MCF 10A (cell line): ENCODE measurements around the gene GLP2R. TPM values are rescaled to one million over a fixed set of nuclear protein-coding genes. Genes with fewer than 3 reads are reported as not detected.

ENCODE experiments used
- BruUV-seq: library from RNA; stranded (reverse); fragments of 400-500 nt; replicated peaks from 2 replicates; lab custom pipeline; 2021; lab: Mats Ljungman, UMichigan
- CTCF ChIA-PET: fragments of 300-600 bp; sonication (Branson Sonifier 250); formaldehyde crosslinking; extraction: SDS; loops from one replicate; lab custom pipeline; 2021; ENCODE audit warnings: antibody characterized with exemption, inconsistent platforms; lab: Yijun Ruan, JAX
- POLR2A ChIA-PET: fragments of 300-600, 350-650 bp; sonication (Branson Sonifier 250); formaldehyde crosslinking; extraction: SDS; loops from one replicate; lab custom pipeline; 2020; ENCODE audit warnings: antibody characterized with exemption, inconsistent platforms; lab: Yijun Ruan, JAX
- DNase-seq: peaks from one replicate; pipeline ENCODE4 v3.0.0-alpha.2; 2018; ENCODE audit not compliant: unreplicated experiment
- H3K27ac Mint-ChIP-seq: one replicate; pipeline ENCODE4 v1.8.0; 2022; ENCODE audit warnings: mild to moderate bottlenecking, low read depth, mixed read lengths; ENCODE audit not compliant: unreplicated experiment
- H3K27me3 Mint-ChIP-seq: one replicate; pipeline ENCODE4 v1.8.0; 2022; ENCODE audit warnings: mixed read lengths; ENCODE audit not compliant: insufficient read depth, unreplicated experiment
- H3K36me3 Mint-ChIP-seq: one replicate; pipeline ENCODE4 v1.8.0; 2022; ENCODE audit warnings: mild to moderate bottlenecking, moderate library complexity, mixed read lengths; ENCODE audit not compliant: insufficient read depth, unreplicated experiment
- H3K4me1 Mint-ChIP-seq: one replicate; pipeline ENCODE4 v1.8.0; 2022; ENCODE audit warnings: mixed read lengths; ENCODE audit not compliant: insufficient read depth, unreplicated experiment
- H3K4me3 Mint-ChIP-seq: one replicate; pipeline ENCODE4 v1.8.0; 2022; ENCODE audit warnings: mild to moderate bottlenecking, moderate library complexity, mixed read lengths; ENCODE audit not compliant: unreplicated experiment
- H3K9me3 Mint-ChIP-seq: one replicate; pipeline ENCODE4 v1.8.0; 2022; ENCODE audit warnings: mixed read lengths; ENCODE audit not compliant: unreplicated experiment
- intact Hi-C: fragments of 100-400 bp; cut with micrococcal nuclease; formaldehyde crosslinking; loops from 2 replicates; pipeline ENCODE4 v1.14.1; 2022
- total RNA-seq: library from RNA; stranded (reverse); gene quantifications from 2 replicates; pipeline ENCODE4 v1.2.3, GENCODE V29; 2022
- TF ChIP-seq, protein P1 (sequence below): fragments of 200-600 bp; IDR thresholded peaks from one replicate; pipeline ENCODE4 v1.8.0; 2022; ENCODE audit warnings: antibody characterized with exemption, mild to moderate bottlenecking; ENCODE audit not compliant: unreplicated experiment

Gene GLP2R
- total RNA-seq, 1 experiment from 2014 or later = 0.09 TPM

DNA sequence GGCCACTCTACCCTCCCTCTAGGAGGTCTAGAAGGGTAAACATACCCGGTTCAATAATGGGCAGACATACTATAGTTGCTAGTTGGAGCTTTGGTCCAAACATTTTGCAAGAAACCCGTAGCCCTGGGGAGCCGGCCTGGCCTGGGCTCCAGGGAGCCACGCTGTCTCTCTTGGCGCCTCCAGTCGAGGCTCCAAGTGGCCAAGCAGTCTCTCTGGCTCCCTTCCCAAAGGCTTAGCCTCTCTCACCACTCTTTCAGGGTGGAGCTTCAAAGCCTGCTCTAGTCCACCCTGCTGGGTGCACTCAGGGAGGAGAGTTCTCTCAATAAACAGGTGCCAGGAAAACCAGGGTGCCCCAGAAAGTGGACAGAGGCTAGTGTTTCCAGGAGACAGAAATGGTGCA is 47.1 kb downstream of the GLP2R start:
- Mint-ChIP-seq H3K4me3 (no peak overlapping the region), H3K27me3 (no peaks in the 10 kb centered on the region), H3K36me3 (no peaks in the 10 kb centered on the region), H3K27ac (no peak overlapping the region), H3K4me1 (no peaks in the 10 kb centered on the region), H3K9me3 (peaks cover 13% of the 10 kb centered on the region)
- DNase-seq = no peak
- BruUV-seq = no TSS peak
- TF ChIP-seq, protein P1, sequence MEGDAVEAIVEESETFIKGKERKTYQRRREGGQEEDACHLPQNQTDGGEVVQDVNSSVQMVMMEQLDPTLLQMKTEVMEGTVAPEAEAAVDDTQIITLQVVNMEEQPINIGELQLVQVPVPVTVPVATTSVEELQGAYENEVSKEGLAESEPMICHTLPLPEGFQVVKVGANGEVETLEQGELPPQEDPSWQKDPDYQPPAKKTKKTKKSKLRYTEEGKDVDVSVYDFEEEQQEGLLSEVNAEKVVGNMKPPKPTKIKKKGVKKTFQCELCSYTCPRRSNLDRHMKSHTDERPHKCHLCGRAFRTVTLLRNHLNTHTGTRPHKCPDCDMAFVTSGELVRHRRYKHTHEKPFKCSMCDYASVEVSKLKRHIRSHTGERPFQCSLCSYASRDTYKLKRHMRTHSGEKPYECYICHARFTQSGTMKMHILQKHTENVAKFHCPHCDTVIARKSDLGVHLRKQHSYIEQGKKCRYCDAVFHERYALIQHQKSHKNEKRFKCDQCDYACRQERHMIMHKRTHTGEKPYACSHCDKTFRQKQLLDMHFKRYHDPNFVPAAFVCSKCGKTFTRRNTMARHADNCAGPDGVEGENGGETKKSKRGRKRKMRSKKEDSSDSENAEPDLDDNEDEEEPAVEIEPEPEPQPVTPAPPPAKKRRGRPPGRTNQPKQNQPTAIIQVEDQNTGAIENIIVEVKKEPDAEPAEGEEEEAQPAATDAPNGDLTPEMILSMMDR = no peak
- intact Hi-C loops = no loop called here
- POLR2A ChIA-PET = no interaction called here
- CTCF ChIA-PET = no interaction called here

DNA sequence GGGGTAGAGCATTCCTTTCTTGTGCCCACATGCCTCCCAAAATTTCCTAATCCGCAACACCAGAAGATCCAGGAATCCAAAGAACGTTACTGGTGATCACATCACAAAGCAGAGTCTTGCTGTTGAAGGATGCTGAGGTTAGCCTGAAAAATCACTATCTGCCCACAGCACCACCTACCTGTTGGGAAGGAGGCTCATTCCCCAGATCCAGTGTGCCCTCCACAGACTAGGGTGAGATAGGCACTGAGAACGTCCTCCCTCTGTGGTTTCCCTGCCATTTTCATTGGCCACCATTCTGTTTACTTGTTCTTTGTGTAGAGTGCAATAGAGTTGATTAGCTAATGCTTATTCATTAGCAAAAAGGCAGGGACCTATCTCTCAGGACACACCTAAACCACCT is 49.0 kb downstream of the GLP2R start:
- Mint-ChIP-seq H3K4me3 (no peak overlapping the region), H3K9me3 (peaks cover 2% of the 10 kb centered on the region), H3K36me3 (no peaks in the 10 kb centered on the region), H3K27ac (no peak overlapping the region), H3K4me1 (no peaks in the 10 kb centered on the region), H3K27me3 (no peaks in the 10 kb centered on the region)
- TF ChIP-seq, protein P1 = no peak
- intact Hi-C loops = no loop called here
- CTCF ChIA-PET = interaction anchor here (0.6 to 0.8 kb wide), 2 partner anchors 80 to 498 kb away, joined by 3 to 4 read pairs; partner anchors contain the start of gene MYH13
- POLR2A ChIA-PET = no interaction called here
- DNase-seq = no peak
- no TSS peak for BruUV-seq

DNA sequence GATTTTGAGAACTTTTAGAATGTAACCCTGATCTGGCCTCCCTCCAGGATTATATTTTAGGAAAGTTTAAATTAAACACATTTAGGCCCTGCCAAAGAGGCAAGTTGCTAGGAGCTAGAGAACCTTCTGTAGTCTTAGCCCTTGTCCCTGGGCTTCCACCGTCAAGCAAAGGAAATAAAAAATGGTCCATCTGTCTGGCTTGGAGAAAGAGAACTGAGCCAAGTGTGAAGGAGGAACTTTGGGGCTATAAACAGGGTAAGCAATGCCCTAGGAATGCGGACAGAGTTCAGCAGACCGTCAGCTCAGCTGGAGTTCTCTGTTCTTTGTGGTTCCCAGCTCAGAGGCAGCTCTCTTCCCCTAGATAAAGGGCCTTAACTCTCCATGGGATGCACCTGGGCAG is 49.7 kb downstream of the GLP2R start:
- DNase-seq = no peak
- BruUV-seq = no TSS peak
- TF ChIP-seq, protein P1 = no peak
- Mint-ChIP-seq H3K36me3 (no peaks in the 10 kb centered on the region), H3K4me1 (peaks cover under 1% of the 10 kb centered on the region), H3K27me3 (no peaks in the 10 kb centered on the region), H3K27ac (no peak overlapping the region), H3K4me3 (no peak overlapping the region), H3K9me3 (no peaks in the 10 kb centered on the region)
- ChIA-PET CTCF (interaction anchor here (0.6 to 0.9 kb wide), 4 partner anchors 81 to 497 kb away, joined by 3 to 4 read pairs (median 3); partner anchors contain the start of gene MYH13), POLR2A (no interaction called here)
- intact Hi-C loops = no loop called here

DNA sequence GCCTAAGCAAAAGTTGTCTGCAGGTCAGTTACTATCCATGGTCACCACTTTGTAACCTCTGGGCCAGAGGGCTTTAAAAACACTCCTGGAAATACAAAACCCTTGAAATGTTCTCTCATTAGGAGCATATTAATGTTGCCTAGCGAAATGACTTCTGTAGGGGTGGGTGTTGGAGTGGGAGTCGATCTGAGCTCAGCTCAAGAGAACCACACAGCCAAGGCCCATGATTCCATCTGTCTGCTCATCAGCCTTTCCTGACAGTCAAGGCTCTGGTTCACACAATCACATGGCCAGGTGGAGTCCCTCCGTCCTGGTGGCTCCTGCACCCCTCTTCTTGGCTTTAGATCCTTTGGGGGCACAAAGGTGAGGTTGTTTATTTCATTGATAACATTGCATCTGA is 52.6 kb downstream of the GLP2R start:
- TF ChIP-seq, protein P1 = no peak
- no peak for DNase-seq
- no TSS peak for BruUV-seq
- POLR2A ChIA-PET = interaction anchor here (0.6 kb wide), 1 partner anchor 146 kb away, joined by 3 read pairs; no protein-coding TSS in a partner anchor
- no peaks in the 10 kb centered on the region for H3K27me3 Mint-ChIP-seq
- no peak overlapping the region for H3K4me3 Mint-ChIP-seq
- CTCF ChIA-PET = interaction anchor here (0.6 to 1.0 kb wide), 4 partner anchors 11 to 769 kb away, joined by 3 to 6 read pairs (median 4); no protein-coding TSS in a partner anchor
- H3K27ac Mint-ChIP-seq = no peak overlapping the region
- H3K36me3 Mint-ChIP-seq = no peaks in the 10 kb centered on the region
- peaks cover 6% of the 10 kb centered on the region for H3K9me3 Mint-ChIP-seq
- H3K4me1 Mint-ChIP-seq = peaks cover 4% of the 10 kb centered on the region
- intact Hi-C loops = no loop called here
